GM19455 (cell line): Measurements from ENCODE around the gene ADARB2.

ENCODE experiments used
- ATAC-seq: cut with Tn5 transposase; IDR thresholded peaks from one replicate; pipeline ENCODE4 v1.9.1; 2021; ENCODE audit not compliant: unreplicated experiment

Gene ADARB2

DNA sequence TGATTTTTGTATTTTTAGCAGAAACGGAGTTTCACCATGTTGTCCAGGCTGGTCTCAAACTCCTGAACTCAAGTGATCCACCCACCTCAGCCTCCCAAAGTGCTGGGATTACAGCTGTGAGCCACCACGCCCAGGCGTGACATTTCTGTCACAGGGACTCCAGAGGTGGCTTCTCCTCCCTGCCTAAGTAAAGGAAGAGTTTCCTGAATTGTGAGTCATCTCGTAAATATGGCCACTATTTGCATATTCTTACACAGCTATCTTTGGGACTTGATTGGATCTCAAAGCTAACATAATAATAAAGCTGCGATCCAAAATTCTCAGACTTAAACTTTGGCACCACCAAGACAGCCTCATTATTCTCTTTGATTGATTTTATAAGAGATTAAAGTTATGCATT is 50.1 kb downstream of the ADARB2 start:
- ATAC-seq, result no peak

DNA sequence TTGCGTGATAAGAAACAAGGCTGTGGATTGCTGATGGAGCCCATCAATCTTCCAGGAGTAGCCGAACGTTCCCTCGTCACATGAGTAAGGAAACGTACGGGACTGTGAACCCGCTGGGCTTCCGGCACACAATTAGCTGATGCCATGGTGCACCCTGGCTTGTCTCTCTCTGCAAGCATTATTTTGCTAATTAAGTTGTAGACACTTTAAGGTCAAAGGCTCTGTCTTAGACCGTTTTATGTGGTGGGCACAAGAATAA is 50.9 kb downstream of the ADARB2 start:
- no peak for ATAC-seq

DNA sequence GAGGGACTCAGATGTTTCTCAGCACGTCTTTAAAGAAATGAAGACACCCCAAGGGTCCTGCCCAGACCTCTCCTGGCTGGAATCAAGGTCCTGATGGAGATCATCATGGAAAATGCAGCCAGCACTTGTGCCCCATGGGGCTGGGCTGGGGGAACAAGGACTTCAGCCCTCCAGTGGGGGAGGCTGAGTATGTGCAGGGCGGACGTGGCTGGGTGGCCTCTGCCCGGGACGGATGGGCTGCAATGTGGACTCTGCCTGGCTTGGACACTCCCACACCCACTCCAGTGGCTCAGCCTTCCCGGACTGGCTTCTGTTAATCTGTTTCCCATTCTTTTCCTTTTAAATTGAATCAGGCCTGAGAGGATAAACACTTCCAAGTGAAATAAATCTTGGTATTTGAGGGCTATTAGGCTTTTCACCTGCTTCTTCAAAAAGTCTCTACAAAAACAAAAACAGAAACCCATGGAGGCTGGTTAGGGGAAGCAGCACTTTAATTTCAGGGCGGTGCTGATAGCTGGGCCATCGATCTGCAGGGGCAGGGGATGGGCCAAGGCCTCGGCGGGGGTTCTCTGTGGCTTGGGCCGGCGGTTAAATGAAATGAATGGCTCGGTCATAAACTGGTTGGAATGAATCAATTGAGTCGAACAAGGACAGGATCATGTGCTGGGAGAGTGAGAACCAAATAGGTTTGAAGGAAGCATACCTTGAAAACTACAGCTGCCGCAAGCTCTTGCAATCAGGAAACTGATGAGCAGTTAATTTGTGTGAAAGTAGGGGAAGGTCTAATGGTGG is 51.4 kb downstream of the ADARB2 start:
- no peak for ATAC-seq

DNA sequence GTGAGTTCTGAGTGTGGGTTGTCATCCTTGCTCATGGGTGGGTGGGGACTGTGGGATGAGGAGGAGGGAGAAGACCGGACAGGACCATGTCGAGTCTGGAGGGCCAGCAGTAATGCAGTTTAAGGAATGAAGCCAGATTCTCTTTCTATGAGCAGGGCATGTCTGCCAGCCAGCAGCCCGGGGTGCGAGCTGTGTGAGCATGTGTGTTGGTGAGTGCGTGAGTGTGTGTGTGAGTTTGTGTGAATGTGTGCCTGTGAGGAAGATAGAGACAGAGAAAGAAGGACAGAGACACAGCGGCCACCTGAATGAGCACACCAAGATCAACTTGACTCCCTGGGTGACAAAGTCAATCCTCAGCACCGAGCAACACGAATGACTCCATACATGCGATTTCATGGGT is 52.3 kb downstream of the ADARB2 start:
- ATAC-seq, result no peak

DNA sequence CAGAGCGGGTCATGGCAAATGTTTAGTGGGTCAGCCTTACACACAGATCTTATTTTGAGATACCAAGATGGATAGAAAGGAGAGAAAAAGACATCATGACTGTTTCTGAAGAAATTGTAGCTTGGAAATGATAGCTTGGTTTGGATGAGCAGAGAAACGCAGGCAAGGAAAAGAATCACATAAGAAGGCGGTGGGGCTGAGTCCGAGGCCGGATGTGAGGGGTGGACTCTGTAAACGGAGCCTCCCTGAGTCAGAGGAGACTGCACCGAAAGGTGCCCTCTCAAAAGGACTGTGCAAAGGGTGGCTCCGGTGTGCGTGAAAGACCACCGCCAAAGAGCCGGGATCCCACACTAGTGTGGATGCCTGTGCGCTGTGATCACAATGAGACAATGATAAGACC is 53.7 kb downstream of the ADARB2 start:
- ATAC-seq, result no peak

DNA sequence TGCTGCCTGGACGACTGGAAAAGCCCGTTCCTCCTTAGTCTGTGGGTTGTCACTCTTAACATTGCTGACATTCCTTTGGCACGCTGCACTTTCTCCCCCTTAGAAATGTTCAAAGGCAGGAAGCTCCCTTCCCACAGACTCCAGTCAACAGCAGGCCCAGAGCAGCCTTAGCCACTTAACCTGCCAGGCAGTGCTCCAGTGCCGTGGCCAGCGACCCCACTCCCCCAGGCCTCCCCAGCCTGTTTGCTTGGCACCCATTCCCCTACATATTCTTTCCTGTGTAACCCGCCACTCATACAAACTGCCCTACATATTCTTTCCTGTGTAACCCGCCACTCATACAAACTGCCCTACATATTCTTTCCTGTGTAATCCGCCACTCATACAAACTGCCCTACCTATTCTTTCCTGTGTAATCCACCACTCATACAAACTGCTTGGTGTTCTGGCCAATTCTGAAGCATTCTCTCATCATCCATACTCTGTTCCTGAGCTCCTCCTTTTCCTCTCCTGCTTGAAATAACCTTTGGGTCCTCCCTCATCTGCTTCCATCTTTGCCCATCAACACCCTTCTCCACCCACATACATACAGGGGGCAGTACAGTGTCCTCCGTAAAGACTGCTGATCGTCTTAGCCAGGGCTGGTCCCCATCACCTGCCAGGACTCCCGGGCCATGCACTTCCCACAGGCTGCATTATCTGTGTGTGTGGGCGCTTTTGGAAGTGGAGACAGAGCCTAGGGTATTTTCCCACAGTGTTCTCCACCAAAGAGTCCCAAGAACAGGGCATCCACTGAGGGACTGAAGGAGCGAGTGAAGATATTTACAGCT is 57.3 kb downstream of the ADARB2 start:
- ATAC-seq, result no peak

DNA sequence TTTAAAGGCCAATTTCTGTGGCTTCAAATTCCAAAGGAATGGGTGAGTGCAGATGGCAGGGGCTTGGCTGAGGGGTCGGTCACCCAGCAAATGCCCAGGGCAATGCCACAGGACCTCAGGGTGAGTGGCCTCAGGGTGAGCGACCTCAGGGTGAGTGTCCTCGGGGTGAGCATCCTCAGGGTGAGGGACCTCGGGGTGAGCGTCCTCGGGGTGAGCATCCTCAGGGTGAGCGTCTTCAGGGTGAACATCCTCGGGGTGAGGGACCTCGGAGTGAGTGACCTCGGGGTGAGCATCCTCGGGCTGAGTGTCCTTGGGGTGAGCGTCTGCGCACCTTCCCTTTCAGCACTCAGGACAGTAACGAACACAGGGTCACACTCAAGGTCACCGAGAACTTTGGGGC is 59.2 kb downstream of the ADARB2 start:
- no peak for ATAC-seq

DNA sequence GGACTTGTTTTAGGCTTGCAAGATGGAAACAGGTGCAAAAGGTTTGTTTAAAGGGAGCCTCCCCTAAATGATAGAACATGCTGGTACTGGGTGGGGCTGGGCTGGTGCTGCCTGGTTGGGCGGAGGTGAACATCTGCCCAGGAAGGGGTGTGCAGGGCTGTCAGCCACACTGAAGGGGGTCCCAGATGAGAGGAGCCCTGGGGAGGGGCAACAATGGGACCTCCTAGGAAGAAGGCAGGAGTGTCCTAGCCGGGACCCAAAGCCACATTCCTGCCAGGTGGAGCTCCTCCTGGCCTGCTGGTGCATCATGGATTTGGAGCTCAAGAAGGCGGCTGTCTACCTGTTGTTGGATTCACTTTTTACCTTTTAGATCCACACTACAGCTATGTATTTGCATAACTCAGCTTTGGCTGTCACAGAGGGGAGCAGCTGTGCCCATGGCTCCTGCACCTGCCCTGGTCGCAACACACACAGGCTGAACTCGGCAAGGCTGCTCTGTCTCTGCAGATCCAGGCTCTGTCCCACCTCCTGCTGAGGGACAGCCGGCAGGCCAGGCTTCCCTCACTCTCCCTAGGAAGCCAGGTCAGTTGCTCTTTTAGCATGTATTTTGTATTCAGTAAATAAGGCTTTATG is 59.9 kb downstream of the ADARB2 start:
- ATAC-seq, result no peak

DNA sequence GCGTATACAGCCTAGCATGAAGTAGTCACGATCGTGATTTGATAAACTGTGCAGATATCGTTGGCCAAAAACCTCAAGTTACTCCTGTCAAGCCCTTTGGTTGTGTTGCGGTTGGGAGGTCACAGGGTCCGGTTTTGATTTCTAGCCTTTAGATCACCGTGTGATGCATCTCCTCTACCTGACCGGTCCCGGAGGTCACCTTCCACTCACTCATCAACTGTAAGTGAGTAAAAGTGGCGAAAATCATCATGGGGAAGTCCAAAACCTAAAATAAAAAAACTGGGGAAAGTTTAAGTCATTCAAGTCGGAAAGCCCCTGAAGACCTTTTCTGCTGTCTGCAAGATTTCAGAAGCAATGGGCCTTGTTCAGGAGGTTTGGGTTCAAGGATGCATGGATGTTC is 62.8 kb downstream of the ADARB2 start:
- no peak for ATAC-seq

DNA sequence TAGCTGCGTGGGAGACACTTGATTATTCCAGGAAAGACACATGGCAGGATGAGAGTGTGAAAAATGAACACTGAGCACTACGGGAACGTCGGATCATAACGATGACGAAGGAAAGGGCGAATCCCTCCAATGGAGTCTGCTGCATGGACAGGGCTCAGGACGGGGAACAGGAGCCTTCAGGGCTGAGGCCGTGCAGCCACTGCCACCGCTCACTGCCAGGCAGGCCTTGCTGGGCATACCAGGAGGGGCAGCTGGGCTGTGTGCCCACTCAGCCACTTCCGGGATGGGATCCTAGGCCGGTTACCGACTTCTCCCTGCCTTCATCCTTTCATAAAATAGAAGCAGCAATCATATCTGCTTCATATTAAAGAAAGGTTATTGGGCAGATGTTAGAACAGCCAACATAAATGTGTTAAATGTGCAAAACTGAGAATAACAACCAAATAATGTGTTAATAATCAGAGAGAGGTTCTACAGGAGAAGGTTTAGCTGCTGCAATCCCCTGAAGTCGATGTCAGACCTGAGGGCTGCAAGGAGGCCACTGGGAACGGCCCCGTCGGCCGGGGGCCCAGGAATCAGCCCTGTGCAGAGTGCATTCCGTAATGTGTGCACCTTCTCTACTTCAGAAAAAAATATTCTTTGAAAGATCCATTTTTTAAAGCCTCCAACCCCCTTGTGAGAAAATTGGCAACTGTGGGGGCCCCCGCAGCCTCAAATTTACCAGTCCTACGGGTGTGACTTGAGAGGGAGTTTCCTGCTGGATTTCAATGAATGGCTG is 63.6 kb downstream of the ADARB2 start:
- no peak for ATAC-seq

DNA sequence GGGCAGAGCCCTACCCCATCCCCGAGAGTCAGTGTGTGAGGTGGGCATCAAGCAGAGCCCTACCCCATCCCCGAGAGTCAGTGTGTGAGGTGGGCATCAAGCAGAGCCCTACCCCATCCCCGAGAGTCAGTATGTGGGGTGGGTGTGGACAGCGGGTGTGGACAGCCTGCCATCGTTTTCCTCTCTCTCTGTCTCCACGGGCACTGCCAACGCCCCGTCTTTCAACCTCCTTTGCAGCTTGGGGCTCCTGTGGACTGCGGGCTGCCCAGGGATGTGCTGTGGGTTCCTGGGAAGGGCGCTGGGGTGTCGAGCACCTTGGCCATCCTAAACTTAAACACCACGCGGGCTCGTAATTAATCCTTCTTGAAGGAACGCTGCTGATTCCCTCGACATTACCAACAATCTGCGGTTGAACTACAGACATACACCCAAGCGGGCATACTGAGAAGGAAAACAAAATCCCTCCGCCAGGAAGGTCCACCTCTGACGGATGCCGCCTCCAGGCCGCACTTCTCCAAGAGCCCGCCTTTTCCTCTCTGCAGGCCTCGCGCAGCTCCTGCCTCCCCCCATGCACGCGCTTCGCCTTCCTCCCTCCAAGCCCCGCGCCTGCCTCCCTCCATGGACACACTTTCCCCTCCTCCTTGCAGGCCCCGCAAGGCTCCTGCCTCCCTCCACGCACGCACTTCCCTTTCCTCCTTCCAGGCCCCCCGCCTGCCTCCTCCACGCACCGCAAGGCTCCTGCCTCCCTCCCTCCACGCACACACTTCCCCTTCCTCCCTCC is 65.1 kb downstream of the ADARB2 start:
- no peak for ATAC-seq

DNA sequence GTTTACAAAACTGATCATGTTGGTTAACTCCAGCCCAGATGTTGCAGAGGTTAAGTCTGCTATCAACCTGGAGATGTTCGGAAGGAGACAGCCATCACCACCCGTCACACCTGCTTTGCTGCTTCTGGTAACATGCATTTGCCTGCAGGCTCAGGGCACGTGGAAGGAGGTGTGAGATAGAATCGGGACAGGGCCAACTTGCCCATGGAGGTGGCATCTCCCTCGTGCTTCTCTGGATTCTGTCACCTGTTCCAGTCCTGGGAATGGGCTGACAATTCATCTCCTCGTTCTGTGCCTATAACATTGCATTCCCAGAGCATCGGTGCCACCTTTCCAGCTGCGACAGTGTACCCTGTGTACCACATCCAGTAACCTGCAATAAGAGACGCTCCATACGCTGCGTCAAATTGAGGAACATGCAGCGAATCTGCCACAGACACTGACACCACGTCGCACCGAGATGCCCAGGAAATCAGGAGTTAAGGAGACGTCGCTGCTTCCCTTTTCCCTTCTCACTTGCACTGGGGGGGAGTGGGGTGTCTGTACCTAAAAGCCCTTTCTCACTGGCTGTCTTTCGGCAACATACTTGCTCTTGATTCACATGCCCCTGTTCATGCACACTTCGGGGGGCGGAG is 65.8 kb downstream of the ADARB2 start:
- ATAC-seq, result no peak

DNA sequence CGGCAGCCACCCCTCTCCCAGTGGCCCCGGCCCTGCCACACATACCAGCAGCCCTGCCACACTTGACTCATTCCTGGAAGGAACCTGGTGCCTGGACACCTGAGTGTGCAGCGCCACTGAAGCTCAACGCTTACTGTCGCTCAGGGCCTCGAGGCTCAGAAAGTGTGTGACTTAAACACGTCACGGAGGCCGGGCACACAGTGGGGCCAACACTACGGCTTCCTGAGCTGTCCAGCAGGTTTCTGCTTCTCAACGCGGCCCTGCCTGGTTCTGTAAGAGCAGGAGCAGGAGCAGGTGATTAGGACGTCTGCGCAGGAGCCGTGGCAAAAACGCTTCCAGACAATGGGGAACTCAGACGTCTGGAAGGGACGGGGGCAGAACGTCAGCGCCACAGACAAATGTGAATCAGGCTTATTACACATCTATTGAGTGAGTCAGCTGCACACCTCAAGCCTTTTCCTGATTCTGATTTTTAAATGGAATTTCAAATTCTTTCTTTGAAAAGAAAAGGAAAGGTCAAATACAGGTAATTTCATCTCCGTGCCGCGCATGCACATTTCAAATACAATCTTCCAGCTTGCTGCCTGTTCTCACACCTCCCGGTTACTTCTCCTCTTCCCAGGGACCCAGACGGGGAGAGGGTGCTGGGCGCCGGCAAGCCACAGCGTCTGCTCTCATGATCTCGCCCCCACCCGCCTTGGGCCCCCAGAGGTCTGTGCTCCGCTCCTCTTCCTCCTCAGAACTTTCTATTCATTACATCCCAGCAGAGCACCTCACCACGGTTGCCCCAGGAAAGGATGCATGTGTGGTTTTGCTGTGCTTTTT is 66.6 kb downstream of the ADARB2 start:
- ATAC-seq, result no peak

DNA sequence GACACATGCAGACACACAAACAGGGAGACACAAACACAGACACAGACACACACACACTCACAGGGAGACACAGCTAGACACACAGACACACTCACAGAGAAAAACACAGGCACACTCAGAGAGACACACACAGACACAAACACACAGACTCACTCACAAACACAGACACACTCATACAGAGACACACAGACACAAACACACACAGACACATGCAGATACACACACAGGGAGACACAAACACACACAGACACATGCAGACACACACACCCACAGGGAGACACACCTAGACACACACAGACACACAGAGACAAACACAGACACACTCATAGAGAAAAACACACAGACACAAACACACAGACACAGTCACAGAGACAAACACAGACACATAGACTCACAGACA is 67.9 kb downstream of the ADARB2 start:
- ATAC-seq, result no peak

DNA sequence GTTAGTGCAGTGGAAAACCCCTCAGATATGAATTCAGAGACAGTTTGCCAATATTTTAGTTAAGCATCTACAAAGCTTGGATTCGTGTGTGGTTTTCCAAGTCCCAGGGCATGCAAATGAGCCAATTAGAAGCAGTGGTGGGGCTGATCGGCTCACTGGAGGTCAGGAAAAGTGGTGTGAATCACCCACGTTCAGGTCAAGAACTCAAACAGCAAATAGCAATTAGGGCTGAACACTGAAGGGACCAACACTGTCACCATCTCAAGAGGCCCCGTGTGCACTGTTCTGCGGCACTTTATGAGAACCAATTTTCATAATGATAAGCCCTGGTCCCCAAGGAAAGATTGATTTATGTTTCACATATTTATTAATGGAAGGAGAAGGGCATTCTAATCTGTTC is 68.9 kb downstream of the ADARB2 start:
- no peak for ATAC-seq

DNA sequence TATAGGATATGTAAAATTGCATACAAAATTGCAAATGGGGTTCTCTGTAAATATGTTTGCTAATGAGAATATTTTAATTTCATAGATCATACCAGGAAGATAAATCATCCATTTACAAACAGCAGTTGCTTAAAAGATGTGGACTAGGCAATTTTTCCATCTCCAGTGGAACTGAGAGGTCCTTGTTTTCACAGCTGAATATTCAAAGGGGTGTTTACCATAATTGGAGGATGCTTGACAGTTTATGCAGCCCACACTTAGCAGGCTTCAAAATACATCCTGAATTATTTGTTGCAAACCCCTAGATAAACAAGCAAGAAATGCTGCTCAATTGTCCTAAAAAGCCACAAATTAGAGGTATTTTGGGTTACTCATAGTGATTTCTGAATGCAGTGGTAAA is 69.9 kb downstream of the ADARB2 start:
- no peak for ATAC-seq

DNA sequence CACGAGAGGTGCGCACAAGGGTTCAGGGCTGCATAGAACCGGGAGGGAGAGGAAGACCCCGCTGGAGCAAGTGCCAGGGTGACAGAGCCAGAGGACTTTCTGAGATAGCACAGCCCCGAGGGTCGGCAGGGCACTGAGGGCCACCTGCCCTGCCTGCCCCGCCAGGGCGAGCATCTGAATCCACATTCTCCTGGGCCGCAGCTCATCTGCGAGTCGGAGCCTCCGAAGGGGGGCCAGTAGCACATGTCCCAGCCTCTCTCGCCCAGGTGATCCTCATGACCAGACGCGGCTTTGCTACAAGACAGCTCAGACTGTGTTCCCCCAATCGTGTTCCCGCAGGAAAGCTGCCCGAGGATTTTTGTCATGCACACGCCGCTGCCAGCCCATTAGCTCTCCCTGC is 71.2 kb downstream of the ADARB2 start:
- no peak for ATAC-seq

DNA sequence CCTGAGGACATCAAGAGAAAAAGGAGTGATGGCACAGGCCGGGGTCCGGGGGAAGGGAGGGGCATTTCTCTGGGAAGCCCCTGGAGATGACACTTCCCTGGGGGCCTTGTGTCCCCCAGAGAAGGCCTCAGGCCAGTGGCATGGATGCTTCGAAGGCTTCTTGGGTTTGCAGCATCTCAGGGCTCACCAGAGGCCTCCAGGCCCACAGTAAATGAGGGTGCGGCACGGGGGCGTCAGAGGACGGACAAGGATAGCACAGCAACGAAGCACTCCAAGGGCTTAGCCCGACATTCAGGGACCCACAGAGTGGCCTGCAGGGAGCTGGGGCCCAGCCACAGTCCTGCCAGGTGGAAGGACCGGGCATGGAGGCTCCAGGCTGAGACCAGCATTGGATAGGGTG is 71.6 kb downstream of the ADARB2 start:
- no peak for ATAC-seq

DNA sequence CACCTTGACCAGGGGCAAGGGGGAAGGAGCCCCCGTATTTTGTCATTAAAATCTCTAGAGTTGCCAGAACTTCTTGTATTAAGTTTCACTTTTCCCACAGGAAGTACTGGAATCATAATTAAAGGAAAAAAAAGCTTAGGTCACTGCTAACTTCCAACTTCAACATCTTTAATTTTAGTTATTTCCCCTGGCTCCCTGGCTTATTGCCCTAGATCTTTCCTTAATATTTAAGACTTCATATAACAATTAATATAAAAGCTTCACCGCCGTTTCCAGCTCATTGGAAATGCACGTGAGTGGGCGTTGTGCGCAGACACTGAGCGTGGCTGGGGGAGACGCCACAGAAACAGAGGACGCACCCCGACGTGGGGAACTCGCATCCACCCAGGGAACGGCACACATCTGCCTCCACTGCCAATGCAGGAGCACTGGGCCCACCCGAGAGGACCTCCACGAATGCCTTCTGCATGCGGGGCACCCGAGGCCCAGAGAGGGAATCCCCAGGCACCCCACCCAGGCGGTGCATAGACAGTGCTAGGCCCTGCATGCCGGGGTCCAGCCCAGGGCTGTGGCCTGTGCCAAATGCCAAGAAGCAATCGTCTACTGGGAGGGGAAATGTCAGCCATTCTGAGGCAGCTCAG is 72.2 kb downstream of the ADARB2 start:
- ATAC-seq, result no peak
